Measurements from ENCODE around the gene POU4F2.

DNA sequence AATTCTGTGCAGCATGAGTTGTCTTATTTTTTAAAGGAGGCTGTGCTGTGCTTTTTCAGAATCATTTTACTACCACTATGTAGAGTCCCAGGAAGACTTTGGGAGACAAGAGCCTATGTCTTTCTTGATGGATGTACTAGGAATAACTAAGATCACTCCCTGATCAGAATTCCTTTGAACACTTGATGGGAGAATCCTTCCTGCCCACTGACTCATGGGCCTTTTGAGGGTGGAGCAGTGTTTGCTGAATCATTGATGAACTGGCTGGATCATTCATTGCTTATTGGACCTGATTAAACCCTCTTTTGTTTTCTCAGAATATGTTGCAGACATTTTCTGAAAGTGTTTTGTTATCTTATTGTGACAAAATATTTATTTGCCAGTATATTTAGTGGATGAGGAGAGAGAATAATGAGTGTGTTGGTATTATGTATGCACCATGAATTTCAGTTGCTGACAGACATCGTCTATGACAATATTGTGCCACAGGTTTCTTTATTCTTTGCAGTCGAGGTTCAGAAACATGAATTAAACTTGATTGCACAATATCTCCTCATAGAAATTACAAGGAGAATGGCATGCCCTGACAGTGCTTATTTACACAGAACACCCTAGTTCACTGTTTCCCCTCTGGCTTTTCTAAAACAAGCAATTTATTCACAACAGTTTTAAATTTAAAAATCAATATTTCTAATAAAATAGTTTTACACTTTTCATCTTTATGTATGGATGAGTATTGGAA lies 36.3 kb downstream of the POU4F2 start:
- TF ChIP-seq, protein P1, sequence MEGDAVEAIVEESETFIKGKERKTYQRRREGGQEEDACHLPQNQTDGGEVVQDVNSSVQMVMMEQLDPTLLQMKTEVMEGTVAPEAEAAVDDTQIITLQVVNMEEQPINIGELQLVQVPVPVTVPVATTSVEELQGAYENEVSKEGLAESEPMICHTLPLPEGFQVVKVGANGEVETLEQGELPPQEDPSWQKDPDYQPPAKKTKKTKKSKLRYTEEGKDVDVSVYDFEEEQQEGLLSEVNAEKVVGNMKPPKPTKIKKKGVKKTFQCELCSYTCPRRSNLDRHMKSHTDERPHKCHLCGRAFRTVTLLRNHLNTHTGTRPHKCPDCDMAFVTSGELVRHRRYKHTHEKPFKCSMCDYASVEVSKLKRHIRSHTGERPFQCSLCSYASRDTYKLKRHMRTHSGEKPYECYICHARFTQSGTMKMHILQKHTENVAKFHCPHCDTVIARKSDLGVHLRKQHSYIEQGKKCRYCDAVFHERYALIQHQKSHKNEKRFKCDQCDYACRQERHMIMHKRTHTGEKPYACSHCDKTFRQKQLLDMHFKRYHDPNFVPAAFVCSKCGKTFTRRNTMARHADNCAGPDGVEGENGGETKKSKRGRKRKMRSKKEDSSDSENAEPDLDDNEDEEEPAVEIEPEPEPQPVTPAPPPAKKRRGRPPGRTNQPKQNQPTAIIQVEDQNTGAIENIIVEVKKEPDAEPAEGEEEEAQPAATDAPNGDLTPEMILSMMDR (conservative IDR thresholded peaks at IDR 0.05; ENCODE audit: low read length): no peak
- no peak for TF ChIP-seq EZH2phosphoT487 (IDR thresholded peaks at IDR 0.05; ENCODE audit: borderline replicate concordance, low read depth, low read length)

Data from OCI-LY7 (cell line).